IMR-90 (cell line): ENCODE data around the gene AMZ1. TPM values are rescaled to one million over a fixed set of nuclear protein-coding genes. Genes with fewer than 3 reads are reported as not detected.
"Not testable (repeated sequence)": the region's sequence is repeated elsewhere in the genome, so short reads cannot be mapped to it uniquely, and the experiment has no call there.

Experiments
- ATAC-seq: fragments of 200-7000 bp; cut with Tn5 transposase; 2 replicates; pipeline ENCODE4 v1.9.1; 2020; ENCODE audit warnings: low read depth, mild to moderate bottlenecking, moderate library complexity
- BruUV-seq: library from RNA; stranded (reverse); fragments of 400-500 nt; replicated peaks from 2 replicates; lab custom pipeline; 2021; lab: Mats Ljungman, UMichigan
- CTCF ChIA-PET: fragments of 300-600 bp; formaldehyde crosslinking; extraction: SDS; loops from one replicate; lab custom pipeline; 2021; ENCODE audit warnings: antibody characterized with exemption; lab: Yijun Ruan, JAX
- POLR2A ChIA-PET: fragments of 300-600 bp; sonication (Branson Sonifier 250); formaldehyde crosslinking; loops from one replicate; lab custom pipeline; 2022; ENCODE audit warnings: antibody characterized with exemption; ENCODE audit not compliant: unreplicated experiment; lab: Charles Lee
- DNase-seq: peaks from one replicate; pipeline ENCODE4 v3.0.0; 2013
- H2AFZ ChIP-seq: replicated peaks from 2 replicates; pipeline ENCODE3; 2013; ENCODE audit warnings: low read length, mild to moderate bottlenecking; ENCODE audit not compliant: poor library complexity
- H2AK5ac ChIP-seq: 2 replicates; pipeline ENCODE4 v1.6.1; 2013; ENCODE audit warnings: low read depth, low read length, inconsistent platforms
- H2AK9ac ChIP-seq: replicated peaks from 2 replicates; pipeline ENCODE3; 2013; ENCODE audit warnings: mild to moderate bottlenecking, low read depth, low read length, moderate library complexity; ENCODE audit not compliant: poor library complexity
- H2BK120ac ChIP-seq: 2 replicates; pipeline ENCODE4 v1.6.1; 2013; ENCODE audit warnings: low read depth, low read length, inconsistent platforms
- H2BK15ac ChIP-seq: 3 replicates; pipeline ENCODE4 v1.6.1; 2013; ENCODE audit warnings: low read depth, low read length, inconsistent platforms
- H2BK20ac ChIP-seq: 2 replicates; pipeline ENCODE4 v1.6.1; 2013; ENCODE audit warnings: low read depth, mild to moderate bottlenecking, inconsistent platforms, low read length, moderate library complexity
- H2BK5ac ChIP-seq: 2 replicates; pipeline ENCODE4 v1.6.1; 2013; ENCODE audit warnings: mild to moderate bottlenecking, low read depth, low read length, inconsistent platforms; ENCODE audit not compliant: poor library complexity, severe bottlenecking
- H3K14ac ChIP-seq: replicated peaks from 2 replicates; pipeline ENCODE4 v1.6.1; 2013; ENCODE audit warnings: low read depth, low read length, inconsistent platforms
- H3K18ac ChIP-seq: 2 replicates; pipeline ENCODE4 v1.6.1; 2013; ENCODE audit warnings: low read depth, low read length, control low read depth
- H3K23ac ChIP-seq: 2 replicates; pipeline ENCODE4 v1.6.1; 2013; ENCODE audit warnings: low read depth, low read length, inconsistent platforms
- H3K27ac ChIP-seq: 2 replicates; pipeline ENCODE4 v1.5.1; 2013; ENCODE audit warnings: mild to moderate bottlenecking, control low read depth, low read length; ENCODE audit not compliant: insufficient read depth
- H3K27me3 ChIP-seq: 2 replicates; pipeline ENCODE4 v1.6.1; 2013; ENCODE audit warnings: low read length; ENCODE audit not compliant: control insufficient read depth, insufficient read depth
- H3K36me3 ChIP-seq: 2 replicates; pipeline ENCODE4 v1.6.1; 2013; ENCODE audit warnings: low read length, mixed read lengths; ENCODE audit not compliant: control insufficient read depth, insufficient read depth
- H3K4ac ChIP-seq: 2 replicates; pipeline ENCODE4 v1.6.1; 2013; ENCODE audit warnings: low read depth, low read length, inconsistent platforms
- H3K4me1 ChIP-seq: 2 replicates; pipeline ENCODE4 v1.6.1; 2013; ENCODE audit warnings: low read length, mixed read lengths; ENCODE audit not compliant: control insufficient read depth, insufficient read depth
- H3K4me2 ChIP-seq: 2 replicates; pipeline ENCODE4 v1.6.1; 2013; ENCODE audit warnings: low read depth, mild to moderate bottlenecking, control low read depth, low read length, moderate library complexity
- H3K4me3 ChIP-seq: 2 replicates; pipeline ENCODE4 v1.5.1; 2013; ENCODE audit warnings: low read depth, mild to moderate bottlenecking, control low read depth, low read length, moderate library complexity; ENCODE audit not compliant: insufficient read depth
- H3K56ac ChIP-seq: 2 replicates; pipeline ENCODE4 v1.6.1; 2013; ENCODE audit warnings: low read length, inconsistent platforms; ENCODE audit not compliant: insufficient read depth; ENCODE audit errors: extremely low read depth
- H3K79me1 ChIP-seq, 2 experiments: 2 replicates each; pipeline ENCODE4 v1.6.1; 2013; ENCODE audit warnings: low read length in 2 of 2, inconsistent platforms in 1 of 2, low read depth in 1 of 2
- H3K9ac ChIP-seq: 2 replicates; pipeline ENCODE4 v1.6.1; 2013; ENCODE audit warnings: low read depth, low read length, control low read depth
- H3K9me1 ChIP-seq: 2 replicates; pipeline ENCODE4 v1.6.1; 2013; ENCODE audit warnings: low read length, inconsistent platforms; ENCODE audit not compliant: insufficient read depth
- H3K9me3 ChIP-seq: 2 replicates; pipeline ENCODE4 v1.6.1; 2013; ENCODE audit warnings: low read length; ENCODE audit not compliant: control insufficient read depth, insufficient read depth
- H4K20me1 ChIP-seq: 2 replicates; pipeline ENCODE4 v1.6.1; 2013; ENCODE audit warnings: low read length, inconsistent platforms; ENCODE audit not compliant: insufficient read depth
- H4K5ac ChIP-seq: 2 replicates; pipeline ENCODE4 v1.6.1; 2013; ENCODE audit warnings: mild to moderate bottlenecking, low read depth, low read length, control low read depth
- H4K8ac ChIP-seq, 2 experiments: 2 replicates each; pipeline ENCODE4 v1.6.1; 2013; ENCODE audit warnings: low read depth in 2 of 2, low read length in 2 of 2, control low read depth in 1 of 2, inconsistent platforms in 1 of 2
- H4K91ac ChIP-seq: 2 replicates; pipeline ENCODE4 v1.6.1; 2013; ENCODE audit warnings: low read depth, low read length, inconsistent platforms; ENCODE audit not compliant: insufficient read depth
- WGBS, 2 experiments: methylation state at CpG; one replicate each; pipeline versions ENCODE4 v1.1.5 to v1.1.7; 2013; ENCODE audit warnings: missing lambda C conversion rate in 2 of 2; ENCODE audit not compliant: insufficient read length in 1 of 2; ENCODE audit errors: extremely low coverage in 2 of 2; 5-methylcytosine and 5-hydroxymethylcytosine counted together
- dilution Hi-C: fragments of 300-500 bp; cut with HindIII; formaldehyde crosslinking; loops from one replicate; pipeline ENCODE4 v1.14.3; 2018; ENCODE audit warnings: low sequenced_read_pairs; ENCODE audit not compliant: unreplicated experiment
- in situ Hi-C: fragments of 300-500 bp; cut with MboI; formaldehyde crosslinking; loops from 3 replicates; pipeline ENCODE4 v1.14.3; 2019; ENCODE audit warnings: low sequenced_read_pairs, inconsistent platforms, mixed read lengths
- intact Hi-C: fragments of 100-400 bp; cut with micrococcal nuclease; formaldehyde crosslinking; loops from 2 replicates; pipeline ENCODE4 v1.10.0; 2022
- polyA plus RNA-seq, 3 experiments: library from polyadenylated mRNA; depleted of rRNA; stranded (reverse); fragments of >200 nt; gene quantifications; 2 replicates each; pipeline ENCODE4 v1.2.3, GENCODE V29; 2012; ENCODE audit warnings: low replicate concordance in 1 of 3
- total RNA-seq: library from RNA; depleted of rRNA; stranded (reverse); fragments of >200 nt; gene quantifications from 2 replicates; pipeline ENCODE4 v1.2.3, GENCODE V29; 2012

AMZ1 gene
- total and polyA plus RNA-seq, 2 of the 4 experiments (the other 2 are of a cell fraction) = 0.54 to 1.6 TPM

DNA sequence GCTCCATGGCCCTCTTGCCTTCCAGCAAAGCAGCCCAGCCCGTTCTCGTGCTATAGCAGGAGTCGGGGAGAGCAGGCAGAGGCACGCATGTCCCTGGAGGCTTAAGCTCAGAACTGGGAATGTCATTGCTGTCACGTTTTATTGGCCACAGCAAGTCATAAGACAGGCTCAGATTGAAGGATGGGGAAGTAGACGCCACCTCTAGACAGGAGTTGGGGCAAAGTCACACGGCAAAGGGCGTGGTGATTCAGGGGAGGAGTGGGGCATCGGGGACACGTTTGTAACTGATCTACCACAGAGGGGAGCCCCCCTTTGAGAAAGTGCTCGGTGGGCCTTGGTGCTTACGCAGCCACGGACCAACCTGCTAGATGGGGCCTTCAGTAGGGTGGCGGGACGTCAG, 9.5 kb upstream of the AMZ1 start:
- H3K4ac ChIP-seq = not testable (repeated sequence)
- 88% methylated on average over 4 of the region's 15 CpGs; no CpG with 5 or more reads in 1 of the 2 experiments for WGBS, 2 experiments

DNA sequence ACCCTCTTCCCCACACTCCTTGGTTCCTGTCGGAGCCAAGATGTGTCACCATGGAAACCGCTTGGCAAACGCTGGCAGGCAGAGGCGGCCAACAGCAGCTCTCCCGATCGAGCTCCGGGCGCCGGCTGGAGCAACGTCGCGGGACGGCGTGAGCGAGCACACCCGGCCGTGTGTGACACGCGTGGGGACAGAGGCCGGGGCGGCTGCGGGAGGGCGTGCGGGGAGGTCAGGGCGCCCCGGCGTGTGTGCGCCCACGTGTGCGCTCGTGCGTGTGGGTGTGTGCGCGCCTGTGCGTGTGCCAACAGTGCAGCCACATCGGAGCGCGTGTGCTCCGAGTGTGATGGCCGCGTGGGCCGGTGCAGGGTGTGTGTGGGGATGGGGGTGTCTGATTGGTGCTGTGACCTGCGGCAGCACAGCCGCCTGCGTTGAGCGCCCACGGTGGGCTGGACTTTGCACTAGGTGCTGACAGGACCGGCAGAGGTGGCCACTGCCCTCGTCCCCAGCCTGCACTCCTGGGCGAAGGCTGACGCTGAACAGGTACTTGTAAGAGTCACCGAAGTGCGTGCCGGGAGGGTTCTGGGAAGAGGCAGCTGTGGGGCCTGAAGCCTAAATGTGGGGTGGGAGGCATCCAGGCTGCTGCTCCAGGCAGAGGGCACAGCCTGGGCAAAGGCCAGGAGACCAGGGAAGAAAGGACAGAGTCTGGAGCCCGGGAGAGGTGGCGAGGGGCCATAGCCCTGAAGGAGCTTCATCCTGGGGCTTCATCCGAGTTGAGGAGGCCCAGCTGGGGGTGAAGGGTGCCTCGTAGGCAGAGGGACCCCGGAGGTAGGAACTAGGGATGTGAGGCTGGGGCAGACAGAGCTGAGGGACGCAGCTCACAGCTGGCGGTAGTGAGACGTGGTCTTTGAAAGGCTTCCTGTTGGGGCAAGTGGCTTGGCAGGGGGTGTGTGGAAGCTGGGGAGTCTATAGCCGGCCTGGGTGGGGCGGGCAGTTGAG, 8.6 kb upstream of the AMZ1 start:
- ChIA-PET POLR2A (interaction anchor here (0.5 kb wide), 1 partner anchor 229 kb away, joined by 5 read pairs; no protein-coding TSS in a partner anchor), CTCF (interaction anchor here (0.6 to 1.5 kb wide), 2 partner anchors 9 to 114 kb away, joined by 3 to 5 read pairs; no protein-coding TSS in a partner anchor)
- H2AK9ac ChIP-seq, H3K14ac ChIP-seq, H2BK20ac ChIP-seq, H3K9me1 ChIP-seq, ATAC-seq, H3K9ac ChIP-seq, H3K18ac ChIP-seq, H4K91ac ChIP-seq, H4K5ac ChIP-seq, H3K56ac ChIP-seq, H3K4me3 ChIP-seq, H2BK15ac ChIP-seq, H2AFZ ChIP-seq, DNase-seq, H2AK5ac ChIP-seq, H2BK120ac ChIP-seq, H3K27ac ChIP-seq, H3K9me3 ChIP-seq, H3K4me2 ChIP-seq, H3K4me1 ChIP-seq, BruUV-seq, dilution Hi-C loops, H4K20me1 ChIP-seq, H3K23ac ChIP-seq, H4K8ac ChIP-seq, H3K27me3 ChIP-seq, H3K79me1 ChIP-seq, H3K36me3 ChIP-seq, H2BK5ac ChIP-seq, intact Hi-C loops, H3K4ac ChIP-seq: not testable (repeated sequence)
- WGBS, 2 experiments = 61% methylated on average over 8 of the region's 64 CpGs; no CpG with 5 or more reads in 1 of the 2 experiments
- in situ Hi-C loops = loop anchor here (25.0 kb wide), 1 partner anchor 483 kb away; no protein-coding TSS in a partner anchor

More for the DNA sequence above, 9.5 kb upstream of the AMZ1 start:
- POLR2A ChIA-PET, H3K9me3 ChIP-seq, H4K91ac ChIP-seq, H3K23ac ChIP-seq, H2AFZ ChIP-seq, H3K18ac ChIP-seq, H3K79me1 ChIP-seq, H2BK20ac ChIP-seq, BruUV-seq, H3K4me1 ChIP-seq, H3K56ac ChIP-seq, H3K14ac ChIP-seq, CTCF ChIA-PET, H2BK15ac ChIP-seq, H2BK120ac ChIP-seq, H4K8ac ChIP-seq, H2AK5ac ChIP-seq, H2BK5ac ChIP-seq, H4K20me1 ChIP-seq, ATAC-seq, DNase-seq, H3K27me3 ChIP-seq, H4K5ac ChIP-seq, H3K9ac ChIP-seq, H3K4me2 ChIP-seq, H3K27ac ChIP-seq, H3K36me3 ChIP-seq, dilution Hi-C loops, H2AK9ac ChIP-seq, intact Hi-C loops, H3K4me3 ChIP-seq, H3K9me1 ChIP-seq: not testable (repeated sequence)
- in situ Hi-C loops = loop anchor here (25.0 kb wide), 1 partner anchor 484 kb away; no protein-coding TSS in a partner anchor
